HEK293 (cell line): ENCODE results near the gene TMTC1.

Experiments used
- CTCF ChIP-seq: fragments of 450-650 bp; formaldehyde crosslinking; IDR thresholded peaks from 2 replicates; pipeline ENCODE4 v1.5.1; 2016; ENCODE audit warnings: missing biosample characterization, missing genetic modification characterization
- PRDM10 ChIP-seq: fragments of 450-650 bp; formaldehyde crosslinking; IDR thresholded peaks from 2 replicates; pipeline ENCODE4 v1.5.1; 2016; ENCODE audit warnings: missing biosample characterization, missing genetic modification characterization
- SALL2 ChIP-seq: fragments of 450-650 bp; formaldehyde crosslinking; IDR thresholded peaks from 2 replicates; pipeline ENCODE4 v1.5.0; 2017; ENCODE audit warnings: missing biosample characterization, mild to moderate bottlenecking, missing genetic modification characterization, borderline replicate concordance
- ZFP3 ChIP-seq: fragments of 450-650 bp; formaldehyde crosslinking; IDR thresholded peaks from 2 replicates; pipeline ENCODE4 v1.5.1; 2016; ENCODE audit warnings: low read depth, missing biosample characterization, missing genetic modification characterization
- ZFP41 ChIP-seq: fragments of 450-650 bp; formaldehyde crosslinking; IDR thresholded peaks from 2 replicates; pipeline ENCODE4 v1.5.1; 2016; ENCODE audit warnings: missing biosample characterization, missing genetic modification characterization, borderline replicate concordance
- ZNF398 ChIP-seq: fragments of 450-650 bp; formaldehyde crosslinking; IDR thresholded peaks from 2 replicates; pipeline ENCODE4 v1.5.1; 2017; ENCODE audit warnings: missing biosample characterization, missing genetic modification characterization
- ZNF768 ChIP-seq: fragments of 450-650 bp; formaldehyde crosslinking; IDR thresholded peaks from 2 replicates; pipeline ENCODE4 v1.5.1; 2018; ENCODE audit warnings: missing biosample characterization, mild to moderate bottlenecking, missing genetic modification characterization
- ZNF837 ChIP-seq: fragments of 450-650 bp; formaldehyde crosslinking; IDR thresholded peaks from 2 replicates; pipeline ENCODE4 v1.5.1; 2016; ENCODE audit warnings: missing biosample characterization, missing genetic modification characterization

GRCh38 chr12:29796823-29797263 lies 13.1 kb upstream of the TMTC1 start:
- TF ChIP-seq ZNF768 (tag by site-specific recombination), result no peak
- no peak for TF ChIP-seq ZNF398 (tag by site-specific recombination)
- no peak for TF ChIP-seq ZNF837 (tag by site-specific recombination)
- no peak for TF ChIP-seq ZFP41
- TF ChIP-seq SALL2, result no peak
- no peak for TF ChIP-seq ZFP3 (tag by site-specific recombination)
- no peak for TF ChIP-seq CTCF (tag by site-specific recombination)
- TF ChIP-seq PRDM10, result no peak
